HFFc6 (cell line): ENCODE results near the gene BSND. TPM values are rescaled to one million over a fixed set of nuclear protein-coding genes. Genes with fewer than 3 reads are reported as not detected.

Experiments used
- DNase-seq: peaks from one replicate; pipeline ENCODE4 v3.0.0-alpha.2; 2018
- H3K27ac Mint-ChIP-seq: 2 replicates; pipeline ENCODE4 v1.8.0; 2020; ENCODE audit warnings: mild to moderate bottlenecking, mixed read lengths
- H3K27me3 Mint-ChIP-seq: 2 replicates; pipeline ENCODE4 v1.8.0; 2021; ENCODE audit warnings: mild to moderate bottlenecking, moderate library complexity, mixed read lengths; ENCODE audit not compliant: insufficient read depth
- H3K36me3 Mint-ChIP-seq: 2 replicates; pipeline ENCODE4 v1.8.0; 2021; ENCODE audit warnings: low read depth, mixed read lengths
- H3K4me1 Mint-ChIP-seq: 2 replicates; pipeline ENCODE4 v1.8.0; 2020; ENCODE audit warnings: low read depth, mixed read lengths
- H3K4me3 Mint-ChIP-seq: 2 replicates; pipeline ENCODE4 v1.8.0; 2020; ENCODE audit warnings: mild to moderate bottlenecking, moderate library complexity, mixed read lengths
- H3K9me3 Mint-ChIP-seq: 2 replicates; pipeline ENCODE4 v1.8.0; 2020; ENCODE audit warnings: mild to moderate bottlenecking, mixed read lengths
- CTCF ChIP-seq: fragments of 200-600 bp; sonication (generic); IDR thresholded peaks from 2 replicates; pipeline ENCODE4 v1.5.0; 2021; ENCODE audit warnings: antibody characterized with exemption, mild to moderate bottlenecking
- total RNA-seq, 6 experiments: library from RNA; stranded (reverse); fragmentation: NEBNext Ultra II Directional; extraction: Animal tissue kit (Norgen Biotek cat#: 25700); gene quantifications; 2 replicates in 1 of 6; 3 replicates in 5 of 6; pipeline ENCODE4 v1.2.3, GENCODE V29; 2021

BSND gene
- total RNA-seq, 6 experiments from 2014 or later, result not detected

DNA sequence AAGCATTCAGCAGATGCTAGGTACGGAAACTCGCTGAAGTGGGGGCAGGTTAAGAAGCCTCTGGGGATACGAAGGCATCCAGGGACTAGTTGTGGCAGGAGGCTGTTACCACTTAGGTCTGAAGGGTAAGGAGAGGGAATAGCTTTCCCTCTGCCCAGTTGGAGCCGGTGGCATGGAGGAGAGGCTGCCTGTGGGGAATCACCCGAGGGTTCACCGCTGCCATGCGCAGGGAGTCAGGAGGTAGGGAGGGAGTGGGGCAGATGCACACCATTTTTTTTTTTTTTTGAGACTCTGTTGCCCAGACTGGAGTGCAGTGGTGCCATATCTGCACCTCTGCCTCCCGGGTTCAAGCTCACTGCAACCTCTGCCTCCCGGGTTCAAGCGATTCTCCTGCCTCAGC is 46.7 kb downstream of the BSND start:
- H3K27ac Mint-ChIP-seq, result no peak overlapping the region
- H3K36me3 Mint-ChIP-seq, result no peaks in the 10 kb centered on the region
- no peak overlapping the region for H3K4me3 Mint-ChIP-seq
- H3K4me1 Mint-ChIP-seq, result no peaks in the 10 kb centered on the region
- no peaks in the 10 kb centered on the region for H3K9me3 Mint-ChIP-seq
- DNase-seq, result no peak
- TF ChIP-seq CTCF, result no peak
- peaks cover 52% of the 10 kb centered on the region for H3K27me3 Mint-ChIP-seq

GRCh38 chr1:55046871-55047270 is 48.1 kb downstream of the BSND start:
- H3K27ac Mint-ChIP-seq, result no peak overlapping the region
- no peak for TF ChIP-seq CTCF
- peaks cover 43% of the 10 kb centered on the region for H3K27me3 Mint-ChIP-seq
- no peaks in the 10 kb centered on the region for H3K9me3 Mint-ChIP-seq
- no peaks in the 10 kb centered on the region for H3K4me1 Mint-ChIP-seq
- no peak overlapping the region for H3K4me3 Mint-ChIP-seq
- DNase-seq, result no peak
- no peaks in the 10 kb centered on the region for H3K36me3 Mint-ChIP-seq

DNA sequence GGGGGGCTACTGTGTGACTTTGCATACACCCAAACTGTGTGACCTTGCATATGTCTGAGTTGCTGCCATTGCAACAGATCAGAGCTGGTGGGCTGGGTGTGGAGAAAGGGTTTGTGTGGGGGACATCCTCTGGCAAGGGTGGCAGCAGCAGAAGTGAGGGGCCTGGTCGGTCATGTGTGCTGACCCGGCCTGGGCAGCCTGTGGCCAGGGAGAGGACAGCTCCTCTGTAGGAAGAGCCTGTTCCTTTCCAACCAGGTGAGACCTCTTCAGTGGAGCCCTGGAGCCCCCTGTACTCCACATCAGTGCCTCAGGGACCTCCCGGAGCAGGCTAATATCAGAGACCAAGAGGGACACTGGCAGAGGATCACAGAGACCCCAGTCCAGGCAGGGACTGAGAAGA is 48.9 kb downstream of the BSND start:
- TF ChIP-seq CTCF, result no peak
- Mint-ChIP-seq H3K36me3 (no peaks in the 10 kb centered on the region), H3K27me3 (peaks cover 38% of the 10 kb centered on the region), H3K4me1 (no peaks in the 10 kb centered on the region), H3K27ac (no peak overlapping the region), H3K4me3 (no peak overlapping the region), H3K9me3 (no peaks in the 10 kb centered on the region)
- no peak for DNase-seq

DNA sequence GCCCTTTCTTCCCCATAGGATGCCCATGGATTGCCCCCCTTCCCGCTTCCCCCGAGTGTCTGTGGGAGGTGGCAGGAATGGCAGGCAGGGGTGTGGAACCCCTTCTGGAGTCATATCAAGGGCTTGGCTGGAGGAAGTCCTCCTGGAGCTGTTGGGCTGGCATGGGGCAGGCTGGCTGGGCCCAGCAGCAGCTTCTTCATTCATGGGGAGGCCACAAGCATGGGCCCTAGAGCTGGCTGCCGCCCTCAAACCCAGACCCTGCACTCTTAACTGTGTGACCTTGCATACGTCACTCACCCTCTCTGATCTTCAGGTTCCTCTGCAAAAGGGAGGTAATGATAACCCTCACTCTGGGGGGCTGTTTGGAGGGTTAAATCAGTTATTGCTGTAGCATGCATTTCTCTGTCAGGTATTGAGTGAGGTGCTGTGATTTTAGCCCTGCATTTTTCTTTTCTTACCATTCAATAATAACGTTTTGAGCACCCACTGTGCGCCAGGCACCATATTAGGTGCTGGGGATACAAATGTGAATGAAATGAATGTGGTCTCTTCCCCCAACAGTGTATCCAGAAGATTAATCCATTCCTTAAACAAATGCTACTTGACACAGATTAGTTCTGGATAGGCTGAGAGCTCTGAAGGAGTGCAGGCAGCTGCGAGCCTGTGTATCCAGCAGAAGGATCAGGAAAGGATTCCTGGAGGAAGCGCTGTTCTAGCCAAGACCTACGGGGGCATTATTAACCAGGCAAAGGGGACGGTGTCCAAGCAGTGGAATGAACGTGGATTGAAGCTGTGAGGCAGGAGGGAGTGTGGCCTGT is 49.9 kb downstream of the BSND start:
- H3K27ac Mint-ChIP-seq, result no peak overlapping the region
- no peak overlapping the region for H3K4me3 Mint-ChIP-seq

GRCh38 chr1:55049271-55049913 is 50.7 kb downstream of the BSND start:
- Mint-ChIP-seq H3K4me1 (no peaks in the 10 kb centered on the region), H3K36me3 (no peaks in the 10 kb centered on the region), H3K27ac (no peak overlapping the region), H3K9me3 (no peaks in the 10 kb centered on the region), H3K4me3 (no peak overlapping the region), H3K27me3 (peaks cover 35% of the 10 kb centered on the region)
- TF ChIP-seq CTCF, result no peak; the same call in 1 of the 2 replicates
- no peak for DNase-seq

More for the DNA sequence above, 49.9 kb downstream of the BSND start:
- DNase-seq, result no peak
- no peaks in the 10 kb centered on the region for H3K9me3 Mint-ChIP-seq
- H3K27me3 Mint-ChIP-seq, result peaks cover 35% of the 10 kb centered on the region
- no peak for TF ChIP-seq CTCF
- no peaks in the 10 kb centered on the region for H3K36me3 Mint-ChIP-seq
- H3K4me1 Mint-ChIP-seq, result no peaks in the 10 kb centered on the region
